NCI-H345 (cell line): ENCODE data around the gene CXCR5.
A peak's percentile ranks its signal among the peaks of the same experiment; 100 is the strongest.

Experiments
- DNase-seq: peaks from one replicate; lab custom pipeline; 2025; lab: John Stamatoyannopoulos, UW

CXCR5 gene

DNA sequence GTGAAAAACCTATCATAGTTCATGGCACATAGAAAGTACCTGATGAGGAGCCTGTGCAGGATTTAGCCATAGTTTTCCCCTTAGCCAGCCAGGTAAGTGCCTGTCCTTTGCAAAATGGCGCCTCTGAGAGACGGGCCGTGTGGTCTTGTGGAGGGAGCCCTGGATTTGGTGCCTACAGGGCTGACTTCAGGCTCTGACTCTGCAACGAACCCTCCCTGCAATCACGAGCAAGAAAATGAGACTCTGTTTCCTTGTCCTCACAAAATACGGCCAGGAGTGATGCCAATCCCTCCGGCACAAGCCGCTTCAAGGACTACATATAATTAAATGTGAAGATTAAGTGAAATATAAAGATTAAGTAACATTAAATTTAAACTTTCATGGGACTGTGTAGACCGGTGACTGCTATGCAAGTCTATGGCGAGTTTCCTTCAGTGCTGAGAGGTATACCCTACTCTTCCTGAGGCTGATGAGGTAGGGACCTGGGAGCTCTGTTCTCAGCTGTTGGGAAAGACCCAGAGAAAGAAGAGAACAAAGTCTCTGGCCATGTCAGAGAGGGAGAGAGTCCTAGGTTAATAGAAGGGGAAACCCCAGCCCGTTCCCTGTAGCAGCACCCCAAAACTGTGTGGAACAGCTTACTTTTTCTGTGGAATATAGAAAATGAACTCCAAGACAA, 6.1 kb upstream of the CXCR5 start:
- DNase-seq: no peak

- no peak for DNase-seq
These were observed 5.5 kb upstream of the CXCR5 start for GRCh38 chr11:118878163-118878563.

GRCh38 chr11:118881228-118881627, 2.5 kb upstream of the CXCR5 start:
- DNase-seq: no peak

DNA sequence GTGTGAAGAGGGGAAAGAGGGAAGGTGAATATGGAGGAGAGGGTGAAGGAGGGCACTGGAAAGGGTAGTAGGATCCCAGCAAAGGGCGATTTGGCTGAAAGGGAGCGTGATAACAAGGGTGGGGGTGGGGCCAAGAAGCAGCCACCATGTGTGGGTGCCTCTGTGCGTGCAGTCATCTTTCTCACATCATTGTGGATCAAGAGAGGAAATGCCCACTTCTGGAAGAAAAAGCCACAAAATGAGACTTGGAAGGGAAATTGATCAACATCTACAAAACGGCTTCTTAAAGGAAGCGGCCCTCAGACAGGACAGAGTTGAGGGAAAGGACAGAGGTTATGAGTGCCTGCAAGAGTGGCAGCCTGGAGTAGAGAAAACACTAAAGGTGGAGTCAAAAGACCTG, 1.2 kb upstream of the CXCR5 start:
- no peak for DNase-seq

GRCh38 chr11:118883004-118883367, 706 bp upstream of the CXCR5 start:
- DNase-seq: no peak

GRCh38 chr11:118884875-118885274, 1.2 kb downstream of the CXCR5 start:
- DNase-seq: no peak

- DNase-seq: no peak
These were observed 1.6 kb downstream of the CXCR5 start for GRCh38 chr11:118885319-118885718.

GRCh38 chr11:118885831-118886565, 2.3 kb downstream of the CXCR5 start:
- no peak for DNase-seq

DNA sequence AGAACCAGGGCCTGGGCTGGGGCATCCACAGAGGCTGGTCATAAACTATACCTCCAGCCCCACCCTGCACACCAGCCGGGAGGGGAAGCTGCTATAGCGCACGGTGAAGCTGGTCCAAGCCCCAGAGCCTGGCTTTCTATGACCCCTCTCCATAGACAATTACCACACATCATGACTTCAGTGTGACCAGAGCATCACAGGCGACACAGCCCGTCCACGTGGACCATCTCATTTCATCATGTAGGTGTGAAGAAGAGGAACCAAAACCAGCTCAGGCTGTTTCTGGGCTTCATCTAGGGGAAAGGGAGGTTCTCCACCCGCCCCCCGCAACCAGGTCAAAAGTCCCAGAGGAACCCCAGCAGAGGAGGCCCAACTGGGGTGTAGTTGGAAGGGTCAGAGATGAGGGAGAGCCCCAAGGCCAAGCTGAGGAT, 3.0 kb downstream of the CXCR5 start:
- no peak for DNase-seq

- DNase-seq: no peak
These were observed 3.5 kb downstream of the CXCR5 start for GRCh38 chr11:118887206-118887605.

- DNase-seq: no peak
These were observed 4.7 kb downstream of the CXCR5 start for GRCh38 chr11:118888398-118888797.

GRCh38 chr11:118889797-118890196, 6.1 kb downstream of the CXCR5 start:
- no peak for DNase-seq

GRCh38 chr11:118892514-118892913, 8.8 kb downstream of the CXCR5 start:
- DNase-seq: peak; percentile 54

GRCh38 chr11:118892964-118893363, 9.3 kb downstream of the CXCR5 start:
- no peak for DNase-seq

- DNase-seq: no peak
These were observed 10.0 kb downstream of the CXCR5 start for GRCh38 chr11:118893662-118894061.

GRCh38 chr11:118894192-118894591, 10.5 kb downstream of the CXCR5 start:
- no peak for DNase-seq

GRCh38 chr11:118895093-118896039, 11.7 kb downstream of the CXCR5 start:
- DNase-seq: no peak

DNA sequence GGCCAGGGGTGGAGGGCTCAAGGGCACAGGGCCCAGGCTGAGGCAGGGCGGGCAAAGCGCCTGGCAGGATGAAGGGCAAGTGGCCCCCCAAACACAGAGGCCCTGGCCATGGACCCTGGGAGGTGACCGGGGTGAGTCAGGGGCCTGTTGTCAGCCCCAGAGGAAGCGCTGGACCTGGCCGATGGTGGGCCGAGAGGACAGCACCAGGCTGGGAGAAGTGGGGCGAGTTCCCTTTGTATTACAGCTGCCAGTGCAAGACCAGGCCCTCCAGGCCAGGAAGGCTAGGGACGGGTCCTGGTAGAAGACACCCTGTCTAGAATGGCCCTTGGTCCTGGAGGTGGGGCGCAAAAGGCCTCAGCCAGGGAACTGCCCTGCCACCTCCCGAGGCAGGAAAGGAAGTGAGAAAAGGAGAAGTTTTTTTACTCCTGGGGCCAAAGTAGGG, 12.8 kb downstream of the CXCR5 start:
- no peak for DNase-seq

GRCh38 chr11:118896921-118897591, 13.4 kb downstream of the CXCR5 start:
- no peak for DNase-seq

- DNase-seq: no peak
These were observed 14.1 kb downstream of the CXCR5 start for GRCh38 chr11:118897721-118898310.
